HCT116 (cell line): Measurements from ENCODE around the gene CLOCK. TPM values are rescaled to one million over a fixed set of nuclear protein-coding genes. Genes with fewer than 3 reads are reported as not detected.

Experiments used
- ATAC-seq: fragments of 200-7000 bp; cut with Tn5 transposase; 2 replicates; pipeline ENCODE4 v1.9.1; 2020; ENCODE audit warnings: mild to moderate bottlenecking, moderate library complexity
- BruUV-seq: library from RNA; stranded (reverse); fragments of 400-500 nt; replicated peaks from 2 replicates; lab custom pipeline; 2021; lab: Mats Ljungman, UMichigan
- CTCF ChIA-PET: fragments of 300-600 bp; sonication (Branson Sonifier 250); formaldehyde crosslinking; loops from one replicate; lab custom pipeline; 2021; ENCODE audit warnings: antibody characterized with exemption; lab: Charles Lee
- POLR2A ChIA-PET: fragments of 300-600, 350-600 bp; sonication (Branson Sonifier 250); formaldehyde crosslinking; loops from one replicate; lab custom pipeline; 2021; ENCODE audit warnings: antibody characterized with exemption; lab: Charles Lee
- RAD21 ChIA-PET, 2 experiments: fragments of 300-600 bp; sonication (Branson Sonifier 250); formaldehyde crosslinking; loops; one replicate each; lab custom pipeline; 2023; ENCODE audit warnings: low total read pairs in 2 of 2; ENCODE audit not compliant: uncharacterized antibody in 2 of 2, unreplicated experiment in 2 of 2, low non-redundant PET in 1 of 2; lab: Charles Lee
- DNase-seq: peaks from one replicate; pipeline ENCODE4 v3.0.0-alpha.2; 2010; ENCODE audit warnings: low read depth, low spot score
- H2AFZ ChIP-seq: fragments of 200-600 bp; shearing (Covaris generic), sonication (generic); 2 replicates; pipeline ENCODE4 v1.6.1; 2017; ENCODE audit warnings: low read depth, mixed run types, mixed read lengths, antibody characterized with exemption, low read length; ENCODE audit not compliant: poor library complexity, severe bottlenecking
- H3K27ac ChIP-seq: 2 replicates; pipeline ENCODE4 v1.5.1; 2012; ENCODE audit warnings: low read depth, low read length
- H3K27me3 ChIP-seq: fragments of 200-600 bp; sonication (generic); 2 replicates; pipeline ENCODE4 v1.6.1; 2016; ENCODE audit warnings: mixed run types, low read length, mixed read lengths; ENCODE audit not compliant: insufficient read depth
- H3K36me3 ChIP-seq, 2 experiments: fragments of 200-500 bp in 1 of 2; fragments of 200-600 bp in 1 of 2; sonication (Bioruptor generic) in 1 of 2; sonication (generic) in 1 of 2; 2 replicates each; pipeline versions ENCODE4 v1.5.1 to v1.6.1; 2014 to 2016; ENCODE audit warnings: low read length in 2 of 2, inconsistent platforms in 1 of 2, mixed read lengths in 1 of 2, mixed run types in 1 of 2; ENCODE audit not compliant: insufficient read depth in 2 of 2, control insufficient read depth in 1 of 2
- H3K4me1 ChIP-seq, 2 experiments: fragments of 200-600 bp in 1 of 2; sonication (generic) in 1 of 2; 2 replicates each; pipeline versions ENCODE4 v1.5.1 to v1.6.1; 2012 to 2017; ENCODE audit warnings: low read length in 2 of 2, inconsistent platforms in 1 of 2, mild to moderate bottlenecking in 1 of 2, mixed read lengths in 1 of 2, mixed run types in 1 of 2, moderate library complexity in 1 of 2; ENCODE audit not compliant: insufficient read depth in 2 of 2, control insufficient read depth in 1 of 2
- H3K4me2 ChIP-seq: fragments of 200-600 bp; sonication (generic); 2 replicates; pipeline ENCODE4 v1.6.1; 2017; ENCODE audit warnings: mixed run types, low read length, mixed read lengths
- H3K4me3 ChIP-seq, 2 experiments: fragments of 200-600 bp in 1 of 2; sonication (generic) in 1 of 2; replicated peaks in 1 of 2; 2 replicates each; pipeline ENCODE4 v1.5.1; 2011 to 2016; ENCODE audit warnings: low read length in 2 of 2, control low read depth in 1 of 2, low read depth in 1 of 2, mild to moderate bottlenecking in 1 of 2, mixed read lengths in 1 of 2, mixed run types in 1 of 2
- H3K79me2 ChIP-seq: fragments of 200-600 bp; sonication (generic); 2 replicates; pipeline ENCODE4 v1.6.1; 2017; ENCODE audit warnings: mild to moderate bottlenecking, mixed run types, low read length, moderate library complexity, mixed read lengths; ENCODE audit not compliant: insufficient read depth
- H3K9ac ChIP-seq: fragments of 200-600 bp; sonication (generic); 2 replicates; pipeline ENCODE4 v1.6.1; 2016; ENCODE audit warnings: low read length, mixed read lengths
- H3K9me2 ChIP-seq: fragments of 200-600 bp; sonication (generic), shearing (Covaris generic); 2 replicates; pipeline ENCODE4 v1.6.1; 2017; ENCODE audit warnings: mixed run types, mild to moderate bottlenecking, moderate library complexity; ENCODE audit not compliant: insufficient read depth
- H3K9me3 ChIP-seq, 2 experiments: fragments of 200-500 bp in 1 of 2; fragments of 200-600 bp in 1 of 2; sonication (Bioruptor generic) in 1 of 2; sonication (generic) in 1 of 2; 2 replicates each; pipeline ENCODE4 v1.6.1; 2014 to 2017; ENCODE audit warnings: low read length in 2 of 2, mixed read lengths in 2 of 2, inconsistent platforms in 1 of 2, low read depth in 1 of 2, mild to moderate bottlenecking in 1 of 2, mixed run types in 1 of 2, moderate library complexity in 1 of 2; ENCODE audit not compliant: control insufficient read depth in 1 of 2, insufficient read depth in 1 of 2
- H4K20me1 ChIP-seq: fragments of 200-600 bp; sonication (generic), shearing (Covaris generic); 2 replicates; pipeline ENCODE4 v1.6.1; 2017; ENCODE audit warnings: mixed run types, mild to moderate bottlenecking, moderate library complexity; ENCODE audit not compliant: insufficient read depth
- CBX3 ChIP-seq: IDR thresholded peaks from 2 replicates; pipeline ENCODE4 v1.6.1; 2012; ENCODE audit warnings: low read depth
- CTCF ChIP-seq, 3 experiments: fragments of 200-600 bp in 1 of 3; sonication (generic) in 1 of 3; IDR thresholded peaks in 2 of 3; conservative IDR thresholded peaks in 1 of 3; 2 replicates each; pipeline ENCODE4 v1.5.1; 2012 to 2017; ENCODE audit warnings: low read depth in 2 of 3, low read length in 2 of 3, antibody characterized with exemption in 1 of 3, borderline replicate concordance in 1 of 3, control low read depth in 1 of 3, mild to moderate bottlenecking in 1 of 3, mixed read lengths in 1 of 3, mixed run types in 1 of 3, moderate library complexity in 1 of 3; ENCODE audit not compliant: insufficient read depth in 1 of 3
- EZH2 ChIP-seq: fragments of 200-600 bp; sonication (generic); IDR thresholded peaks from 2 replicates; pipeline ENCODE4 v1.6.1; 2017; ENCODE audit warnings: antibody characterized with exemption, mixed run types
- EZH2phosphoT487 ChIP-seq: fragments of 200-600 bp; IDR thresholded peaks from 2 replicates; pipeline ENCODE4 v1.6.1; 2018; ENCODE audit warnings: antibody characterized with exemption, borderline replicate concordance
- POLR2A ChIP-seq: IDR thresholded peaks from 2 replicates; pipeline ENCODE4 v1.7.0; 2011; ENCODE audit warnings: borderline replicate concordance; ENCODE audit not compliant: insufficient read depth, insufficient read length; ENCODE audit errors: extremely low read depth
- POLR2AphosphoS5 ChIP-seq: IDR thresholded peaks from 2 replicates; pipeline ENCODE4 v1.6.1; 2011; ENCODE audit warnings: mild to moderate bottlenecking, low read depth, low read length, moderate library complexity
- SIN3A ChIP-seq: IDR thresholded peaks from 2 replicates; pipeline ENCODE4 v1.6.1; 2012; ENCODE audit warnings: low read depth
- TCF7L2 ChIP-seq: IDR thresholded peaks from 2 replicates; pipeline ENCODE4 v1.7.0; 2011; ENCODE audit warnings: borderline replicate concordance, inconsistent platforms; ENCODE audit not compliant: insufficient read depth, insufficient read length; ENCODE audit errors: extremely low read depth
- YY1 ChIP-seq: IDR thresholded peaks from 2 replicates; pipeline ENCODE4 v1.6.1; 2011; ENCODE audit warnings: low read length, low read depth, moderate library complexity, mild to moderate bottlenecking; ENCODE audit not compliant: insufficient replicate concordance; ENCODE audit errors: extremely low read depth
- ZFX ChIP-seq: fragments of 450-650 bp; IDR thresholded peaks from 2 replicates; pipeline ENCODE4 v1.6.1; 2017
- ZNF274 ChIP-seq: fragments of 200-500 bp; sonication (Bioruptor generic); IDR thresholded peaks from 2 replicates; pipeline ENCODE4 v1.6.1; 2014; ENCODE audit warnings: mild to moderate bottlenecking, low read depth, low read length, inconsistent platforms
- intact Hi-C: fragments of 100-400 bp; cut with micrococcal nuclease; formaldehyde crosslinking; loops from 2 replicates; pipeline ENCODE4 v1.10.0; 2022
- total RNA-seq: library from RNA; stranded (reverse); gene quantifications from one replicate; pipeline ENCODE4 v1.2.1, GENCODE V29; 2021; ENCODE audit not compliant: unreplicated experiment

The CLOCK gene
- total RNA-seq, 1 experiment from 2014 or later = 38.7 TPM

GRCh38 chr4:55407119-55407518 is 139.6 kb downstream of the CLOCK start (continued):
- TF ChIP-seq EZH2phosphoT487 (no peak), ZNF274 (no peak), CTCF (IDR thresholded peaks at IDR 0.05 in 2 of 3, conservative IDR thresholded peaks at IDR 0.05 in 1 of 3; ENCODE audit: borderline replicate concordance in 1 of 3, insufficient read depth in 1 of 3, low read depth in 2 of 3, low read length in 2 of 3) (no peak), CBX3 (no peak)
- TF ChIP-seq, all 23 proteins: peak for 0

- H3K9me3 ChIP-seq = no peaks in the 10 kb centered on the region
- ATAC-seq (no peak), DNase-seq (no peak)
- peaks cover 18% of the 10 kb centered on the region; the same call in 1 of the 2 replicates for H4K20me1 ChIP-seq
- no peak overlapping the region for H3K4me3 ChIP-seq
- peaks cover 21 to 27% of the 10 kb centered on the region in 2 experiments; a peak in 3 of 4 replicates for H3K36me3 ChIP-seq
- POLR2A ChIA-PET = no interaction called here
- no TSS peak for BruUV-seq
- no peak overlapping the region for H2AFZ ChIP-seq
- H3K4me1 ChIP-seq = no peaks in the 10 kb centered on the region
- H3K27ac ChIP-seq = no peak overlapping the region
- H3K27me3 ChIP-seq = no peaks in the 10 kb centered on the region
- H3K4me2 ChIP-seq = no peak overlapping the region
- no peak overlapping the region for H3K9ac ChIP-seq
- TF ChIP-seq CTCF (IDR thresholded peaks at IDR 0.05 in 2 of 3, conservative IDR thresholded peaks at IDR 0.05 in 1 of 3; ENCODE audit: borderline replicate concordance in 1 of 3, insufficient read depth in 1 of 3, low read depth in 2 of 3, low read length in 2 of 3) = no peak
- TF ChIP-seq ZFX = no peak
- no peak for TF ChIP-seq POLR2A
- TF ChIP-seq EZH2 = no peak
- TF ChIP-seq YY1 = no peak
- TF ChIP-seq TCF7L2 = no peak
- TF ChIP-seq POLR2AphosphoS5 = no peak
- TF ChIP-seq EZH2phosphoT487 = no peak
- TF ChIP-seq CBX3 = no peak
- TF ChIP-seq SIN3A = no peak
- TF ChIP-seq, all 23 proteins: peak for 0
- ChIA-PET CTCF (no interaction called here), RAD21 (no interaction called here)
- intact Hi-C loops = no loop called here
- Histone ChIP-seq H3K79me2 (peaks cover 92% of the 10 kb centered on the region), H3K9me2 (no peaks in the 10 kb centered on the region)
Observed at GRCh38 chr4:55406545-55406944, 140.2 kb downstream of the CLOCK start.
